ENCODE results near the gene AOPEP. TPM values are rescaled to one million over a fixed set of nuclear protein-coding genes. Genes with fewer than 3 reads are reported as not detected.

Gene AOPEP
- total and polyA plus RNA-seq, 9 of the 15 experiments (the other 6 are each of a cell fraction or from before 2014, with no cell fraction given): 4.5 to 19.3 (median 13.5) TPM

DNA sequence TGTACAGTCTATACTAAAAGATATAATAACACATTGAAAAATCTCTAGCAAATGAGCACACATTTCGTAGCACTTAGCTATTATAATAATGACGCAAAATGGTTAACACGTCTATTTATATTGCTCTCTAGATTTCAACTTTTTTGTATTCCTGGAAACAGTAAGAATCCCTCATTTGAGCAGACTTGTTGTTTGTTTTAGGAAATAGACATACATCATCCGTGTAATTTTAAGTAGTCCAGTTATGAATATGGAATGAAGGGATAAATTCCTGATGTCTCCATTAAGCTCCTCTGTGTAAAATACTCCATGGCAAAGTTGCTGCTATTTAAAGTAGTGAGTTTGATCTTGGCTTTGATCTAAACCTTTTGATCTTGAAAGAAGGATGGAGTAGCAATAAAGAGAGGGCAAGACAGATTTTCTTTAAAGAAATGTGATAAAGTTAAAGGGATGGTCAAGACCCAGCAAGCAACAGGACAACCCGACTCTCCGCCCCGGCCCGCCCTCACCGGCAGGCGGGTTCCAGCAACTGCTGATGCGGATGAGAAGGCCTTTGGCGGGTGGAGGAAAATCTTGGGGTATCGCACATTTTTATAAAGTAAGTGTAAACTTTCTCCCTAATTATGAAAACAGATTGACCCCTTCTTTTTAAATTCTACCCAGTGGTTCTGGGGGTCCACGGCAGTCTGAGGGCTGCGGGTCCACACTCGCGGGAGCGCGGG lies 277.4 kb downstream of the AOPEP start (continued):
- TF ChIP-seq, protein P1, sequence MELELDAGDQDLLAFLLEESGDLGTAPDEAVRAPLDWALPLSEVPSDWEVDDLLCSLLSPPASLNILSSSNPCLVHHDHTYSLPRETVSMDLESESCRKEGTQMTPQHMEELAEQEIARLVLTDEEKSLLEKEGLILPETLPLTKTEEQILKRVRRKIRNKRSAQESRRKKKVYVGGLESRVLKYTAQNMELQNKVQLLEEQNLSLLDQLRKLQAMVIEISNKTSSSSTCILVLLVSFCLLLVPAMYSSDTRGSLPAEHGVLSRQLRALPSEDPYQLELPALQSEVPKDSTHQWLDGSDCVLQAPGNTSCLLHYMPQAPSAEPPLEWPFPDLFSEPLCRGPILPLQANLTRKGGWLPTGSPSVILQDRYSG (tag; conservative IDR thresholded peaks at IDR 0.05; ENCODE audit: low read depth): no peak
- TF ChIP-seq, protein P2, sequence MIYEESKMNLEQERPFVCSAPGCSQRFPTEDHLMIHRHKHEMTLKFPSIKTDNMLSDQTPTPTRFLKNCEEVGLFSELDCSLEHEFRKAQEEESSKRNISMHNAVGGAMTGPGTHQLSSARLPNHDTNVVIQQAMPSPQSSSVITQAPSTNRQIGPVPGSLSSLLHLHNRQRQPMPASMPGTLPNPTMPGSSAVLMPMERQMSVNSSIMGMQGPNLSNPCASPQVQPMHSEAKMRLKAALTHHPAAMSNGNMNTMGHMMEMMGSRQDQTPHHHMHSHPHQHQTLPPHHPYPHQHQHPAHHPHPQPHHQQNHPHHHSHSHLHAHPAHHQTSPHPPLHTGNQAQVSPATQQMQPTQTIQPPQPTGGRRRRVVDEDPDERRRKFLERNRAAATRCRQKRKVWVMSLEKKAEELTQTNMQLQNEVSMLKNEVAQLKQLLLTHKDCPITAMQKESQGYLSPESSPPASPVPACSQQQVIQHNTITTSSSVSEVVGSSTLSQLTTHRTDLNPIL (CRISPR knock-in tag; IDR thresholded peaks at IDR 0.05): no peak
- TF ChIP-seq RFX5 (IDR thresholded peaks at IDR 0.05; ENCODE audit: low read depth, low read length) (peak; percentile 79; the same call in 1 of the 2 replicates), ATF1 (CRISPR knock-in tag; IDR thresholded peaks at IDR 0.05) (no peak), ATF1 (tag; IDR thresholded peaks at IDR 0.05) (peak; percentile 24; the same call in 1 of the 2 replicates), RBFOX2 (IDR thresholded peaks at IDR 0.05; ENCODE audit: low read depth, low read length) (no peak), ZNF76 (CRISPR knock-in tag; IDR thresholded peaks at IDR 0.05; ENCODE audit: borderline replicate concordance) (no peak), MEF2D (tag; conservative IDR thresholded peaks at IDR 0.05; ENCODE audit: low read depth) (no peak), SRSF1 (IDR thresholded peaks at IDR 0.05; ENCODE audit: low read depth, low read length) (no peak), SREBF1 (IDR thresholded peaks at IDR 0.05; ENCODE audit: borderline replicate concordance, low read depth, low read length) (no peak), XRCC4 (IDR thresholded peaks at IDR 0.05; ENCODE audit: extremely low read depth, insufficient read depth, insufficient read length) (no peak), JUNB (CRISPR knock-in tag; conservative IDR thresholded peaks at IDR 0.05) (no peak), CXXC5 (CRISPR knock-in tag; IDR thresholded peaks at IDR 0.05) (peak; percentile 50), EHMT2 (IDR thresholded peaks at IDR 0.05) (no peak), ZC3H11A (IDR thresholded peaks at IDR 0.05; ENCODE audit: low read depth, low read length) (no peak), TAF7 (tag; IDR thresholded peaks at IDR 0.05) (no peak), HNRNPL (IDR thresholded peaks at IDR 0.05; ENCODE audit: low read depth, low read length) (no peak)
- TF ChIP-seq, protein P3, sequence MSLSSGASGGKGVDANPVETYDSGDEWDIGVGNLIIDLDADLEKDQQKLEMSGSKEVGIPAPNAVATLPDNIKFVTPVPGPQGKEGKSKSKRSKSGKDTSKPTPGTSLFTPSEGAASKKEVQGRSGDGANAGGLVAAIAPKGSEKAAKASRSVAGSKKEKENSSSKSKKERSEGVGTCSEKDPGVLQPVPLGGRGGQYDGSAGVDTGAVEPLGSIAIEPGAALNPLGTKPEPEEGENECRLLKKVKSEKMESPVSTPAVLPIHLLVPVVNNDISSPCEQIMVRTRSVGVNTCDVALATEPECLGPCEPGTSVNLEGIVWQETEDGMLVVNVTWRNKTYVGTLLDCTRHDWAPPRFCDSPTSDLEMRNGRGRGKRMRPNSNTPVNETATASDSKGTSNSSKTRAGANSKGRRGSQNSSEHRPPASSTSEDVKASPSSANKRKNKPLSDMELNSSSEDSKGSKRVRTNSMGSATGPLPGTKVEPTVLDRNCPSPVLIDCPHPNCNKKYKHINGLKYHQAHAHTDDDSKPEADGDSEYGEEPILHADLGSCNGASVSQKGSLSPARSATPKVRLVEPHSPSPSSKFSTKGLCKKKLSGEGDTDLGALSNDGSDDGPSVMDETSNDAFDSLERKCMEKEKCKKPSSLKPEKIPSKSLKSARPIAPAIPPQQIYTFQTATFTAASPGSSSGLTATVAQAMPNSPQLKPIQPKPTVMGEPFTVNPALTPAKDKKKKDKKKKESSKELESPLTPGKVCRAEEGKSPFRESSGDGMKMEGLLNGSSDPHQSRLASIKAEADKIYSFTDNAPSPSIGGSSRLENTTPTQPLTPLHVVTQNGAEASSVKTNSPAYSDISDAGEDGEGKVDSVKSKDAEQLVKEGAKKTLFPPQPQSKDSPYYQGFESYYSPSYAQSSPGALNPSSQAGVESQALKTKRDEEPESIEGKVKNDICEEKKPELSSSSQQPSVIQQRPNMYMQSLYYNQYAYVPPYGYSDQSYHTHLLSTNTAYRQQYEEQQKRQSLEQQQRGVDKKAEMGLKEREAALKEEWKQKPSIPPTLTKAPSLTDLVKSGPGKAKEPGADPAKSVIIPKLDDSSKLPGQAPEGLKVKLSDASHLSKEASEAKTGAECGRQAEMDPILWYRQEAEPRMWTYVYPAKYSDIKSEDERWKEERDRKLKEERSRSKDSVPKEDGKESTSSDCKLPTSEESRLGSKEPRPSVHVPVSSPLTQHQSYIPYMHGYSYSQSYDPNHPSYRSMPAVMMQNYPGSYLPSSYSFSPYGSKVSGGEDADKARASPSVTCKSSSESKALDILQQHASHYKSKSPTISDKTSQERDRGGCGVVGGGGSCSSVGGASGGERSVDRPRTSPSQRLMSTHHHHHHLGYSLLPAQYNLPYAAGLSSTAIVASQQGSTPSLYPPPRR (CRISPR knock-in tag; IDR thresholded peaks at IDR 0.05; ENCODE audit: borderline replicate concordance): no peak
- TF ChIP-seq, protein P4, sequence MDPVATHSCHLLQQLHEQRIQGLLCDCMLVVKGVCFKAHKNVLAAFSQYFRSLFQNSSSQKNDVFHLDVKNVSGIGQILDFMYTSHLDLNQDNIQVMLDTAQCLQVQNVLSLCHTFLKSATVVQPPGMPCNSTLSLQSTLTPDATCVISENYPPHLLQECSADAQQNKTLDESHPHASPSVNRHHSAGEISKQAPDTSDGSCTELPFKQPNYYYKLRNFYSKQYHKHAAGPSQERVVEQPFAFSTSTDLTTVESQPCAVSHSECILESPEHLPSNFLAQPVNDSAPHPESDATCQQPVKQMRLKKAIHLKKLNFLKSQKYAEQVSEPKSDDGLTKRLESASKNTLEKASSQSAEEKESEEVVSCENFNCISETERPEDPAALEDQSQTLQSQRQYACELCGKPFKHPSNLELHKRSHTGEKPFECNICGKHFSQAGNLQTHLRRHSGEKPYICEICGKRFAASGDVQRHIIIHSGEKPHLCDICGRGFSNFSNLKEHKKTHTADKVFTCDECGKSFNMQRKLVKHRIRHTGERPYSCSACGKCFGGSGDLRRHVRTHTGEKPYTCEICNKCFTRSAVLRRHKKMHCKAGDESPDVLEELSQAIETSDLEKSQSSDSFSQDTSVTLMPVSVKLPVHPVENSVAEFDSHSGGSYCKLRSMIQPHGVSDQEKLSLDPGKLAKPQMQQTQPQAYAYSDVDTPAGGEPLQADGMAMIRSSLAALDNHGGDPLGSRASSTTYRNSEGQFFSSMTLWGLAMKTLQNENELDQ (CRISPR knock-in tag; IDR thresholded peaks at IDR 0.05; ENCODE audit: borderline replicate concordance): no peak

All from K562 (cell line).